Endothelial cell of umbilical vein (primary cell): ENCODE results near the gene INPP5A. TPM values are rescaled to one million over a fixed set of nuclear protein-coding genes. Genes with fewer than 3 reads are reported as not detected.

Experiments used
- BruUV-seq: library from RNA; stranded (reverse); fragments of 400-500 nt; replicated peaks from 2 replicates; lab custom pipeline; 2021; lab: Mats Ljungman, UMichigan
- CTCF ChIA-PET: fragments of 300-600, 350-600 bp; sonication (Branson Sonifier 250); formaldehyde crosslinking; loops from one replicate; lab custom pipeline; 2021; ENCODE audit warnings: antibody characterized with exemption, inconsistent platforms; lab: Charles Lee
- POLR2A ChIA-PET: fragments of 300-600, 350-600 bp; sonication (Branson Sonifier 250); formaldehyde crosslinking; loops from one replicate; lab custom pipeline; 2021; ENCODE audit warnings: antibody characterized with exemption, inconsistent platforms; lab: Charles Lee
- DNase-seq: peaks from one replicate; pipeline ENCODE4 v3.0.0-alpha.2; 2011; ENCODE audit warnings: low read depth, low spot score
- FAIRE-seq: peaks from 2 replicates; lab custom pipeline; 2011; peaks lifted over from hg19 to GRCh38; lab: Jason Lieb, UNC
- H2AFZ ChIP-seq: 2 replicates; pipeline ENCODE4 v1.6.0; 2012; ENCODE audit warnings: low read depth, low read length, control low read depth, inconsistent platforms
- H3K27ac ChIP-seq: 2 replicates; pipeline ENCODE4 v1.5.1; 2011; ENCODE audit warnings: low read depth, mild to moderate bottlenecking, control low read depth, low read length, moderate library complexity; ENCODE audit not compliant: insufficient read depth
- H3K27me3 ChIP-seq, 2 experiments: 2 replicates each; pipeline versions ENCODE4 v1.6.0 to v1.6.1; 2011; ENCODE audit warnings: low read length in 2 of 2, mixed read lengths in 1 of 2; ENCODE audit not compliant: control insufficient read depth in 2 of 2, insufficient read depth in 2 of 2
- H3K36me3 ChIP-seq, 2 experiments: 2 replicates in 1 of 2; 3 replicates in 1 of 2; pipeline ENCODE4 v1.5.1; 2011; ENCODE audit warnings: low read length in 2 of 2, mild to moderate bottlenecking in 1 of 2, moderate library complexity in 1 of 2; ENCODE audit not compliant: control insufficient read depth in 2 of 2, insufficient read depth in 2 of 2; ENCODE audit errors: extremely low read depth in 1 of 2
- H3K4me1 ChIP-seq: 3 replicates; pipeline ENCODE4 v1.5.1; 2011; ENCODE audit warnings: mild to moderate bottlenecking, low read length; ENCODE audit not compliant: control insufficient read depth, insufficient read depth; ENCODE audit errors: extremely low read depth
- H3K4me2 ChIP-seq: 2 replicates; pipeline ENCODE4 v1.6.1; 2011; ENCODE audit warnings: low read length, control low read depth, mixed read lengths; ENCODE audit not compliant: insufficient read depth
- H3K4me3 ChIP-seq, 3 experiments: fragments of 200-600 bp in 1 of 3; sonication (generic), shearing (Covaris generic) in 1 of 3; replicated peaks in 1 of 3; 2 replicates each; pipeline ENCODE4 v1.5.1; 2011 to 2016; ENCODE audit warnings: control low read depth in 3 of 3, low read length in 3 of 3, mild to moderate bottlenecking in 2 of 3, inconsistent platforms in 1 of 3, low read depth in 1 of 3, moderate library complexity in 1 of 3; ENCODE audit not compliant: insufficient read depth in 1 of 3
- H3K79me2 ChIP-seq: 2 replicates; pipeline ENCODE4 v1.6.0; 2012; ENCODE audit warnings: low read length, inconsistent platforms; ENCODE audit not compliant: control insufficient read depth, insufficient read depth
- H3K9ac ChIP-seq: replicated peaks from 2 replicates; pipeline ENCODE3; 2011; ENCODE audit warnings: low read length, control low read depth; ENCODE audit not compliant: insufficient read depth; ENCODE audit errors: extremely low read depth
- H3K9me1 ChIP-seq: replicated peaks from 3 replicates; pipeline ENCODE4 v1.6.0; 2011; ENCODE audit warnings: mild to moderate bottlenecking, low read length; ENCODE audit not compliant: control insufficient read depth, insufficient read depth; ENCODE audit errors: extremely low read depth
- H3K9me3 ChIP-seq: replicated peaks from 2 replicates; pipeline ENCODE4 v1.5.1; 2012; ENCODE audit warnings: low read length, inconsistent platforms; ENCODE audit not compliant: control insufficient read depth, insufficient read depth
- H4K20me1 ChIP-seq: replicated peaks from 2 replicates; pipeline ENCODE3; 2011; ENCODE audit warnings: mild to moderate bottlenecking, low read length; ENCODE audit not compliant: control insufficient read depth, insufficient read depth; ENCODE audit errors: extremely low read depth
- EZH2 ChIP-seq: IDR thresholded peaks from 2 replicates; pipeline ENCODE4 v1.6.1; 2012; ENCODE audit warnings: borderline replicate concordance, low read depth, mild to moderate bottlenecking, moderate library complexity, low read length, inconsistent platforms; ENCODE audit not compliant: severe bottlenecking
- FOS ChIP-seq: IDR thresholded peaks from 2 replicates; pipeline ENCODE4 v1.6.1; 2011; ENCODE audit warnings: mild to moderate bottlenecking, low read length, moderate library complexity, borderline replicate concordance; ENCODE audit not compliant: insufficient read depth
- GATA2 ChIP-seq: IDR thresholded peaks from 2 replicates; pipeline ENCODE4 v1.7.0; 2011; ENCODE audit warnings: low read depth, mild to moderate bottlenecking, moderate library complexity, mixed read lengths, low read length; ENCODE audit not compliant: insufficient read length, insufficient read depth
- JUN ChIP-seq: IDR thresholded peaks from 2 replicates; pipeline ENCODE4 v1.6.1; 2011; ENCODE audit warnings: borderline replicate concordance, low read depth; ENCODE audit not compliant: insufficient read length, insufficient read depth
- MYC ChIP-seq: IDR thresholded peaks from one replicate; pipeline ENCODE4 v1.6.1; 2011; ENCODE audit warnings: mild to moderate bottlenecking, low read depth, low read length
- POLR2A ChIP-seq: IDR thresholded peaks from 2 replicates; pipeline ENCODE4 v1.6.1; 2012; ENCODE audit warnings: low read depth, mild to moderate bottlenecking, control low read depth, low read length
- POLR2AphosphoS5 ChIP-seq: IDR thresholded peaks from 2 replicates; pipeline ENCODE4 v1.6.1; 2012; ENCODE audit warnings: low read depth, mild to moderate bottlenecking, control low read depth, low read length, moderate library complexity; ENCODE audit not compliant: insufficient read depth
- dilution Hi-C: fragments of 300-500 bp; cut with MboI; formaldehyde crosslinking; loops from one replicate; pipeline ENCODE4 v1.15.0; 2019; ENCODE audit warnings: low sequenced_read_pairs; ENCODE audit not compliant: extremely low pct_ligation_motif_present
- intact Hi-C: fragments of 100-400 bp; cut with micrococcal nuclease; formaldehyde crosslinking; loops from one replicate; pipeline ENCODE4 v1.10.0; 2022
- polyA plus RNA-seq, 4 experiments: library from polyadenylated mRNA; depleted of rRNA in 3 of 4; stranded (reverse) in 3 of 4; unstranded in 1 of 4; fragments of >200 nt; gene quantifications; 2 replicates each; pipeline versions ENCODE4 v1.2.1 to v1.2.3, GENCODE V29; 2011 to 2012; ENCODE audit warnings: missing spikeins in 1 of 4
- total RNA-seq: library from RNA; stranded (reverse); gene quantifications from 2 replicates; pipeline ENCODE4 v1.2.3, GENCODE V29; 2021
- TF ChIP-seq, protein P1 (sequence below), 2 donors: IDR thresholded peaks; 1 replicate in 1 of 2; 2 replicates in 1 of 2; pipeline ENCODE4 v1.5.1; 2011; ENCODE audit warnings: low read length in 2 of 2, mild to moderate bottlenecking in 2 of 2, moderate library complexity in 2 of 2, control low read depth in 1 of 2, inconsistent platforms in 1 of 2, low read depth in 1 of 2; ENCODE audit not compliant: insufficient read depth in 1 of 2; ENCODE audit errors: extremely low read depth in 1 of 2
- TF ChIP-seq, protein P2 (sequence below): IDR thresholded peaks from 2 replicates; pipeline ENCODE4 v1.6.1; 2011; ENCODE audit not compliant: insufficient read depth, insufficient read length

INPP5A gene
- total and polyA plus RNA-seq, 2 donors (not counting 3 experiments of a cell fraction or from before 2014, with no cell fraction given): 22.9 to 33.2 TPM

DNA sequence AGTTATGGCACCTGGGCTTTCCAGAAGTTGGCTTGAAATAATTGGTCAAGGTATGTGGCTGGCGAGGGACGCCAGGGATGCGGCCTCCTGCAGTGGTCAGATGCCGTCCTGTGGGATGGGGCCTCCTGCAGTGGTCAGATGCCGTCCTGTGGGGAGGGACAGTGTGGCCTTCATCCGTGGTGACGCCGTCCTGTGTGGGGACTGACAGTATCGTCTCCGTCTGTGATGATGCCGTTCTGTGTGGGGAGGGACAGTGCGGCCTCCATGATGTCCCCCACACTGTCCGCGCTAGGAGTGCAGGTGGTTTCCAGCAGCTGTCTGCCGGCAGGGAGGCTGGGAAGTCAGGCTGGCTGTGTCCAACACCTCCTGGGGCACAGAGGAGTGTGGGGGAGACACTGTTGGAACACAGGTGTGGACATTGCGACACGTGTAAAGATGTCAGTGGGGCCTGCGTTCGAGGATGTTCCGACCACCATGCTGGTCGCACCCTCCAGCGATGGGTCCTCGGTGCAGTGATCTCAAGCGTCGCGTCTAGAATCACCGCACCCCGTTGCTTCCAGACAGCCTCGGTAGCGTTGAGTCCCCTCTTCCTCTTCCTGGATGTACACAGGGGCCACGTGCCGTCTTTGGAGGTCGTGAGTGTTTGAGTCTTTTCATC lies 52.6 kb downstream of the INPP5A start:
- Histone ChIP-seq H3K27me3 (no peaks in the 10 kb centered on the region), H3K9ac (no peak overlapping the region), H3K9me3 (no peaks in the 10 kb centered on the region), H3K9me1 (no peaks in the 10 kb centered on the region), H3K36me3 (no peaks in the 10 kb centered on the region), H3K4me3 (no peak overlapping the region), H3K4me1 (peaks cover 40% of the 10 kb centered on the region), H3K27ac (no peak overlapping the region), H4K20me1 (no peaks in the 10 kb centered on the region), H3K79me2 (peaks cover 19% of the 10 kb centered on the region), H2AFZ (no peak overlapping the region), H3K4me2 (no peak overlapping the region)
- intact Hi-C loops: no loop called here
- dilution Hi-C loops: no loop called here
- no peak for DNase-seq
- POLR2A ChIA-PET: no interaction called here
- CTCF ChIA-PET: no interaction called here
- BruUV-seq: no TSS peak
- FAIRE-seq: no peak
- no peak for TF ChIP-seq GATA2
- no peak for TF ChIP-seq POLR2AphosphoS5
- no peak for TF ChIP-seq POLR2A
- TF ChIP-seq, protein P1, sequence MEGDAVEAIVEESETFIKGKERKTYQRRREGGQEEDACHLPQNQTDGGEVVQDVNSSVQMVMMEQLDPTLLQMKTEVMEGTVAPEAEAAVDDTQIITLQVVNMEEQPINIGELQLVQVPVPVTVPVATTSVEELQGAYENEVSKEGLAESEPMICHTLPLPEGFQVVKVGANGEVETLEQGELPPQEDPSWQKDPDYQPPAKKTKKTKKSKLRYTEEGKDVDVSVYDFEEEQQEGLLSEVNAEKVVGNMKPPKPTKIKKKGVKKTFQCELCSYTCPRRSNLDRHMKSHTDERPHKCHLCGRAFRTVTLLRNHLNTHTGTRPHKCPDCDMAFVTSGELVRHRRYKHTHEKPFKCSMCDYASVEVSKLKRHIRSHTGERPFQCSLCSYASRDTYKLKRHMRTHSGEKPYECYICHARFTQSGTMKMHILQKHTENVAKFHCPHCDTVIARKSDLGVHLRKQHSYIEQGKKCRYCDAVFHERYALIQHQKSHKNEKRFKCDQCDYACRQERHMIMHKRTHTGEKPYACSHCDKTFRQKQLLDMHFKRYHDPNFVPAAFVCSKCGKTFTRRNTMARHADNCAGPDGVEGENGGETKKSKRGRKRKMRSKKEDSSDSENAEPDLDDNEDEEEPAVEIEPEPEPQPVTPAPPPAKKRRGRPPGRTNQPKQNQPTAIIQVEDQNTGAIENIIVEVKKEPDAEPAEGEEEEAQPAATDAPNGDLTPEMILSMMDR (IDR thresholded peaks at IDR 0.05; ENCODE audit: extremely low read depth in 1 of 2, insufficient read depth in 1 of 2, low read depth in 1 of 2, low read length in 2 of 2): no peak
- TF ChIP-seq EZH2: no peak
- TF ChIP-seq FOS: no peak
- TF ChIP-seq, protein P2, sequence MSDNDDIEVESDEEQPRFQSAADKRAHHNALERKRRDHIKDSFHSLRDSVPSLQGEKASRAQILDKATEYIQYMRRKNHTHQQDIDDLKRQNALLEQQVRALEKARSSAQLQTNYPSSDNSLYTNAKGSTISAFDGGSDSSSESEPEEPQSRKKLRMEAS: no peak
- no peak for TF ChIP-seq MYC
- no peak for TF ChIP-seq JUN
